GM12878 (cell line): Measurements from ENCODE around the gene APBA3. TPM values are rescaled to one million over a fixed set of nuclear protein-coding genes. Genes with fewer than 3 reads are reported as not detected.

Experiments used
- ATAC-seq: fragments of 200-7000 bp; cut with Tn5 transposase; 3 replicates; pipeline ENCODE4 v1.9.1; 2020; ENCODE audit warnings: mild to moderate bottlenecking, moderate library complexity
- BruUV-seq: library from RNA; stranded (reverse); fragments of 400-500 nt; replicated peaks from 2 replicates; lab custom pipeline; 2021; lab: Mats Ljungman, UMichigan
- CTCF ChIA-PET: fragments of 300-600 bp; sonication (Branson Sonifier 250); formaldehyde crosslinking; extraction: SDS; loops from one replicate; lab custom pipeline; 2021; ENCODE audit warnings: inconsistent platforms; lab: Yijun Ruan, JAX
- POLR2A ChIA-PET: fragments of 350-600 bp; formaldehyde crosslinking; extraction: SDS; loops from one replicate; lab custom pipeline; 2021; ENCODE audit warnings: inconsistent platforms; lab: Charles Lee
- RAD21 ChIA-PET: fragments of 300-600 bp; sonication (Branson Sonifier 250); formaldehyde crosslinking; loops from one replicate; lab custom pipeline; 2023; ENCODE audit warnings: antibody characterized with exemption; ENCODE audit not compliant: unreplicated experiment; lab: Charles Lee
- SMC1A ChIA-PET: fragments of 300-600 bp; sonication (Branson Sonifier 250); formaldehyde crosslinking; loops from one replicate; lab custom pipeline; 2023; ENCODE audit not compliant: unreplicated experiment, uncharacterized antibody; lab: Charles Lee
- DNase-seq: peaks from one replicate; pipeline ENCODE4 v3.0.0-alpha.2; 2011; ENCODE audit warnings: low read depth, low spot score
- FAIRE-seq: peaks from 3 replicates; lab custom pipeline; 2011; peaks lifted over from hg19 to GRCh38; lab: Jason Lieb, UNC
- H2AFZ ChIP-seq: 2 replicates; pipeline ENCODE4 v1.6.0; 2011; ENCODE audit warnings: low read depth, low read length, control low read depth; ENCODE audit not compliant: control insufficient read depth
- H3K27ac ChIP-seq: 2 replicates; pipeline ENCODE4 v1.5.1; 2011; ENCODE audit warnings: control low read depth; ENCODE audit not compliant: control insufficient read depth, insufficient read depth
- H3K27me3 ChIP-seq, 2 experiments: replicated peaks in 1 of 2; 2 replicates each; pipeline versions ENCODE4 v1.6.0 to v1.6.1; 2011; ENCODE audit warnings: low read length in 1 of 2; ENCODE audit not compliant: control insufficient read depth in 2 of 2, insufficient read depth in 2 of 2
- H3K36me3 ChIP-seq, 2 experiments: 2 replicates each; pipeline ENCODE4 v1.5.1; 2011; ENCODE audit warnings: low read length in 1 of 2; ENCODE audit not compliant: control insufficient read depth in 2 of 2, insufficient read depth in 2 of 2
- H3K4me1 ChIP-seq: 2 replicates; pipeline ENCODE4 v1.6.1; 2011; ENCODE audit warnings: mild to moderate bottlenecking, low read length, moderate library complexity, mixed read lengths; ENCODE audit not compliant: control insufficient read depth, insufficient read depth
- H3K4me2 ChIP-seq: 2 replicates; pipeline ENCODE4 v1.6.0; 2011; ENCODE audit warnings: control low read depth; ENCODE audit not compliant: control insufficient read depth, insufficient read depth
- H3K4me3 ChIP-seq: fragments of 200-600 bp; sonication (generic); 2 replicates; pipeline ENCODE4 v1.5.1; 2016
- H3K79me2 ChIP-seq: 2 replicates; pipeline ENCODE4 v1.6.0; 2011; ENCODE audit warnings: low read length; ENCODE audit not compliant: control insufficient read depth, insufficient read depth
- H3K9ac ChIP-seq: 2 replicates; pipeline ENCODE4 v1.8.0; 2011; ENCODE audit warnings: low read length, control low read depth, mixed read lengths; ENCODE audit not compliant: control insufficient read depth, insufficient read depth
- H3K9me3 ChIP-seq: replicated peaks from 3 replicates; pipeline ENCODE4 v1.5.1; 2011; ENCODE audit warnings: mild to moderate bottlenecking, low read length; ENCODE audit not compliant: control insufficient read depth, insufficient read depth
- H4K20me1 ChIP-seq: 2 replicates; pipeline ENCODE4 v1.6.0; 2011; ENCODE audit not compliant: control insufficient read depth, insufficient read depth
- ASH2L ChIP-seq: fragments of 300-600, 200-600 bp; sonication (generic); IDR thresholded peaks from 2 replicates; pipeline ENCODE4 v1.6.1; 2017; ENCODE audit warnings: low read depth, mild to moderate bottlenecking, borderline replicate concordance
- ETV6 ChIP-seq, 2 experiments: fragments of 450-650 bp in 1 of 2; IDR thresholded peaks in 1 of 2; conservative IDR thresholded peaks in 1 of 2; 2 replicates each; pipeline ENCODE4 v1.6.1; 2014; ENCODE audit warnings: antibody characterized with exemption in 1 of 2, borderline replicate concordance in 1 of 2, low read depth in 1 of 2, mild to moderate bottlenecking in 1 of 2, moderate library complexity in 1 of 2
- GATAD2B ChIP-seq: fragments of 450-650 bp; conservative IDR thresholded peaks from 2 replicates; pipeline ENCODE4 v1.6.1; 2017; ENCODE audit warnings: low read depth, mild to moderate bottlenecking, moderate library complexity
- HDAC2 ChIP-seq: fragments of 200-600 bp; sonication (generic); IDR thresholded peaks from 2 replicates; pipeline ENCODE4 v1.6.1; 2017
- MXI1 ChIP-seq: fragments of 150-350 bp; IDR thresholded peaks from 2 replicates; pipeline ENCODE4 v1.6.1; 2011; ENCODE audit warnings: low read depth, mild to moderate bottlenecking, inconsistent platforms, low read length, improper control_type of control experiment
- PAX5 ChIP-seq: IDR thresholded peaks from 2 replicates; pipeline ENCODE4 v1.6.1; 2011; ENCODE audit warnings: low read depth, low read length, borderline replicate concordance
- SREBF1 ChIP-seq: IDR thresholded peaks from 2 replicates; pipeline ENCODE4 v1.6.1; 2012; ENCODE audit warnings: mild to moderate bottlenecking, low read length
- WRNIP1 ChIP-seq: IDR thresholded peaks from 2 replicates; pipeline ENCODE4 v1.6.1; 2011; ENCODE audit warnings: low read depth, low read length, improper control_type of control experiment, borderline replicate concordance
- ZNF687 ChIP-seq: fragments of 450-650 bp; IDR thresholded peaks from 2 replicates; pipeline ENCODE4 v1.6.1; 2017; ENCODE audit warnings: mild to moderate bottlenecking, moderate library complexity
- WGBS: methylation state at CpG from one replicate; pipeline ENCODE4 v1.1.6; 2016; ENCODE audit warnings: low lambda C conversion rate; ENCODE audit not compliant: insufficient replicate concordance, insufficient coverage; ENCODE audit errors: missing lambda C conversion rate; 5-methylcytosine and 5-hydroxymethylcytosine counted together
- in situ Hi-C: fragments of 300-500 bp; cut with MboI; formaldehyde crosslinking; loops from 9 replicates; pipeline ENCODE4 v1.14.3; 2018; ENCODE audit warnings: mixed read lengths
- intact Hi-C: fragments of 100-400 bp; cut with micrococcal nuclease; formaldehyde crosslinking; loops from one replicate; pipeline ENCODE4 v1.14.2; 2022; ENCODE audit not compliant: unreplicated experiment
- polyA plus RNA-seq, 11 experiments: library from polyadenylated mRNA; depleted of rRNA in 4 of 11; unstranded in 6 of 11; stranded (reverse) in 5 of 11; fragments of >200 nt; fragmentation: Nextera tagmentation in 4 of 11; fragmentation: Illumina TruSeq in 1 of 11; extraction: Ambion mirVana in 4 of 11; extraction: Trizol in 1 of 11; gene quantifications; 1 replicate in 1 of 11; 2 replicates in 10 of 11; pipeline versions ENCODE4 v1.2.1 to v1.2.3, GENCODE V29; 2011 to 2016; ENCODE audit warnings: inconsistent platforms in 2 of 11, missing spikeins in 2 of 11, low read depth in 1 of 11
- total RNA-seq, 4 experiments: library from RNA; depleted of rRNA in 3 of 4; stranded (reverse); fragments of >200 nt in 3 of 4; fragmentation: Illumina TruSeq in 1 of 4; extraction: Trizol in 1 of 4; gene quantifications; 2 replicates each; pipeline versions ENCODE4 v1.2.1 to v1.2.3, GENCODE V29; 2013 to 2021

Gene APBA3
- total and polyA plus RNA-seq, 10 of the 15 experiments (the other 5 are each of a cell fraction or from before 2014, with no cell fraction given), result 0.31 to 36.4 (median 18.3) TPM

DNA sequence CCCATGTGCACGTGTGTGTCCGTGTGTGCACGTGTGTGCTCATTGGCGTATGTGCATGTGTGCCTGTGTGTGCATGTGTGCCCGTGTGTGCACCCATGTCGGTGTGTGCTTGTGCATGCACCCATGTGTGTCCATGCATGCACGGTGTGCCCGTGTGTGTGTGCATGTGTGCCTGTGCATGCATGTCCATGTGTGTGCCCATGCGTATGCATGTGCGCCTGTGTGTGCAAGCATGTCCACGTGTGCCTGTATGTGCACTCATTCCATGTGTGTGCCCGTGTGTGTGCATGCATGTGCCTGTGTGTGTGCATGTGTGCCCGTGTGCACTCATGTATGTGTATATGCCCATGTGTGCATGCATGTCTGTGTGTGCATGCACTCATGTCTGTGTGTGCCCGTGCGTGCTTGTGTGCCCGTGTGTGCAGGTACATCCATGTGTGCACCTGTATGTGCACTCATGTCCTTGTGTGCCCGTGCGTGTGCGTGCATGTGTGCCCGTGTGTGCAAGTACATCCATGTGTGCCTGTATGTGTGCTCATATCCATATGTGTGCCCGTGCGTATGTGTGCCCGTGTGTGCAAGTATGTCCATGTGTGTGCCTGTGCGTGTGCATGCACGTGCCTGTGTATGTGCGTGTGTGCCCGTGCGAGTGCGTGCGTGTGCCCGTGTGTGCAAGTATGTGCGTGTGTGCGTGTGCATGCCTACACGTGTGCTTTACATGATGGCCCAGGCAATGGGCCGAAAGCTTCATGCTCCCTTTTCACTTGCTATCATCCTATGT is 46.3 kb upstream of the APBA3 start (continued):
- TF ChIP-seq ZNF687, result no peak

GRCh38 chr19:3807131-3807480 is 45.6 kb upstream of the APBA3 start:
- H3K9ac ChIP-seq, result no peak overlapping the region
- ChIA-PET SMC1A (no interaction called here), CTCF (no interaction called here), POLR2A (no interaction called here), RAD21 (no interaction called here)
- H3K9me3 ChIP-seq, result no peaks in the 10 kb centered on the region; the same call in 2 of the 3 replicates
- no peak for TF ChIP-seq SREBF1
- no peak for TF ChIP-seq MXI1
- no peak for TF ChIP-seq GATAD2B
- TF ChIP-seq ASH2L, result no peak
- no peak for TF ChIP-seq PAX5
- no peak for TF ChIP-seq HDAC2
- TF ChIP-seq WRNIP1, result no peak
- TF ChIP-seq ETV6 (conservative IDR thresholded peaks at IDR 0.05 in 1 of 2, IDR thresholded peaks at IDR 0.05 in 1 of 2; ENCODE audit: borderline replicate concordance in 1 of 2, low read depth in 1 of 2), result no peak
- no peak overlapping the region for H2AFZ ChIP-seq
- intact Hi-C loops, result no loop called here
- in situ Hi-C loops, result no loop called here
- 3% methylated on average over 19 of the region's 19 CpGs for WGBS
- H4K20me1 ChIP-seq, result no peaks in the 10 kb centered on the region
- FAIRE-seq, result no peak
- no peaks in the 10 kb centered on the region for H3K27me3 ChIP-seq
- peaks cover 11% of the 10 kb centered on the region for H3K4me1 ChIP-seq
- no peaks in the 10 kb centered on the region for H3K36me3 ChIP-seq
- no peak for ATAC-seq
- no TSS peak for BruUV-seq
- no peak overlapping the region for H3K27ac ChIP-seq
- H3K79me2 ChIP-seq, result no peaks in the 10 kb centered on the region
- DNase-seq, result no peak
- no peak overlapping the region for H3K4me3 ChIP-seq
- no peak overlapping the region for H3K4me2 ChIP-seq
